ENCODE results near the gene CP.
"Not testable (repeated sequence)": the region's sequence is repeated elsewhere in the genome, so short reads cannot be mapped to it uniquely, and the experiment has no call there.

CP gene

GRCh38 chr3:149203758-149204157, 17.9 kb downstream of the CP start:
- no peak overlapping the region for H3K27ac ChIP-seq
- H3K4me1 ChIP-seq: no peaks in the 10 kb centered on the region
- H3K36me3 ChIP-seq (ENCODE audit: control insufficient read depth, insufficient read depth, low read length): no peaks in the 10 kb centered on the region
- no peaks in the 10 kb centered on the region for H3K9me3 ChIP-seq (ENCODE audit: control insufficient read depth, low read length)
- H2AFZ ChIP-seq: no peak overlapping the region
- no peak overlapping the region for H3K4me2 ChIP-seq (ENCODE audit: low read length)
- no peak overlapping the region for H3K9ac ChIP-seq
- no peak overlapping the region for H3K4me3 ChIP-seq (ENCODE audit: low read depth, low read length)
- H3K27me3 ChIP-seq (ENCODE audit: control insufficient read depth, insufficient read depth, low read length): no peaks in the 10 kb centered on the region
- TF ChIP-seq, protein P1, sequence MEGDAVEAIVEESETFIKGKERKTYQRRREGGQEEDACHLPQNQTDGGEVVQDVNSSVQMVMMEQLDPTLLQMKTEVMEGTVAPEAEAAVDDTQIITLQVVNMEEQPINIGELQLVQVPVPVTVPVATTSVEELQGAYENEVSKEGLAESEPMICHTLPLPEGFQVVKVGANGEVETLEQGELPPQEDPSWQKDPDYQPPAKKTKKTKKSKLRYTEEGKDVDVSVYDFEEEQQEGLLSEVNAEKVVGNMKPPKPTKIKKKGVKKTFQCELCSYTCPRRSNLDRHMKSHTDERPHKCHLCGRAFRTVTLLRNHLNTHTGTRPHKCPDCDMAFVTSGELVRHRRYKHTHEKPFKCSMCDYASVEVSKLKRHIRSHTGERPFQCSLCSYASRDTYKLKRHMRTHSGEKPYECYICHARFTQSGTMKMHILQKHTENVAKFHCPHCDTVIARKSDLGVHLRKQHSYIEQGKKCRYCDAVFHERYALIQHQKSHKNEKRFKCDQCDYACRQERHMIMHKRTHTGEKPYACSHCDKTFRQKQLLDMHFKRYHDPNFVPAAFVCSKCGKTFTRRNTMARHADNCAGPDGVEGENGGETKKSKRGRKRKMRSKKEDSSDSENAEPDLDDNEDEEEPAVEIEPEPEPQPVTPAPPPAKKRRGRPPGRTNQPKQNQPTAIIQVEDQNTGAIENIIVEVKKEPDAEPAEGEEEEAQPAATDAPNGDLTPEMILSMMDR (IDR thresholded peaks at IDR 0.05): no peak
- no peaks in the 10 kb centered on the region for H3K79me2 ChIP-seq

GRCh38 chr3:149199474-149199873, 22.2 kb downstream of the CP start:
- H3K79me2 ChIP-seq: no peaks in the 10 kb centered on the region
- H3K36me3 ChIP-seq (ENCODE audit: control insufficient read depth, insufficient read depth, low read length): no peaks in the 10 kb centered on the region
- no peaks in the 10 kb centered on the region for H3K4me1 ChIP-seq
- H3K4me3 ChIP-seq (ENCODE audit: low read depth, low read length): no peak overlapping the region
- H2AFZ ChIP-seq: no peak overlapping the region
- TF ChIP-seq, protein P1 (IDR thresholded peaks at IDR 0.05): no peak
- no peak overlapping the region for H3K9ac ChIP-seq
- no peaks in the 10 kb centered on the region for H3K9me3 ChIP-seq (ENCODE audit: control insufficient read depth, low read length)
- no peak overlapping the region for H3K4me2 ChIP-seq (ENCODE audit: low read length)
- no peaks in the 10 kb centered on the region for H3K27me3 ChIP-seq (ENCODE audit: control insufficient read depth, insufficient read depth, low read length)
- H3K27ac ChIP-seq: no peak overlapping the region

GRCh38 chr3:149198611-149199010, 23.0 kb downstream of the CP start:
- Histone ChIP-seq H3K4me1 (no peaks in the 10 kb centered on the region), H3K27ac (no peak overlapping the region), H3K9ac (no peak overlapping the region), H3K4me3 (ENCODE audit: low read depth, low read length) (no peak overlapping the region), H2AFZ (no peak overlapping the region), H3K36me3 (ENCODE audit: control insufficient read depth, insufficient read depth, low read length) (no peaks in the 10 kb centered on the region), H3K9me3 (ENCODE audit: control insufficient read depth, low read length) (no peaks in the 10 kb centered on the region), H3K79me2 (no peaks in the 10 kb centered on the region), H3K27me3 (ENCODE audit: control insufficient read depth, insufficient read depth, low read length) (no peaks in the 10 kb centered on the region), H3K4me2 (ENCODE audit: low read length) (no peak overlapping the region)
- TF ChIP-seq, protein P1 (IDR thresholded peaks at IDR 0.05): no peak

DNA sequence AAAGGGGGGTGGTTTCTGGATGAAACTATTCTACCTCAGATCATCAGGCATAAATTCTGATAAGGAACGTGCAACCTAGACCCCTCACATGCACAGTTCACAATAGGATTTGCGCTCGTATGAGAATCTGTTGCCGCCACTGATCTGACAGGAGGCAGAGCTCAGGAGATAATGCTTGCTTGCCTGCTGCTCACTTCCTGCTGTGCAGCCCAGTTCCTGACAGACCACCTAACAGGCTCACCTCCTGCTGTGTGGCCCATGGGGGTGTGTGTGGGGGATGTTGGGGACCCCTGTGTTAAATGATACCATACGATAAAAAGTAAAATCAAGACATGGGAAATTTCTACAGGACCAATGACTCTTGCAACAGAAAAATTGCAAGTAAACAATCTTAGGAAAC, 24.0 kb downstream of the CP start:
- TF ChIP-seq, protein P1 (IDR thresholded peaks at IDR 0.05): no peak
- no peaks in the 10 kb centered on the region for H3K9me3 ChIP-seq (ENCODE audit: control insufficient read depth, low read length)
- H2AFZ ChIP-seq: no peak overlapping the region
- no peaks in the 10 kb centered on the region for H3K4me1 ChIP-seq
- H3K36me3 ChIP-seq (ENCODE audit: control insufficient read depth, insufficient read depth, low read length): no peaks in the 10 kb centered on the region
- no peaks in the 10 kb centered on the region for H3K27me3 ChIP-seq (ENCODE audit: control insufficient read depth, insufficient read depth, low read length)
- H3K27ac ChIP-seq: no peak overlapping the region
- no peak overlapping the region for H3K4me2 ChIP-seq (ENCODE audit: low read length)
- H3K79me2 ChIP-seq: no peaks in the 10 kb centered on the region
- no peak overlapping the region for H3K9ac ChIP-seq
- H3K4me3 ChIP-seq (ENCODE audit: low read depth, low read length): no peak overlapping the region

DNA sequence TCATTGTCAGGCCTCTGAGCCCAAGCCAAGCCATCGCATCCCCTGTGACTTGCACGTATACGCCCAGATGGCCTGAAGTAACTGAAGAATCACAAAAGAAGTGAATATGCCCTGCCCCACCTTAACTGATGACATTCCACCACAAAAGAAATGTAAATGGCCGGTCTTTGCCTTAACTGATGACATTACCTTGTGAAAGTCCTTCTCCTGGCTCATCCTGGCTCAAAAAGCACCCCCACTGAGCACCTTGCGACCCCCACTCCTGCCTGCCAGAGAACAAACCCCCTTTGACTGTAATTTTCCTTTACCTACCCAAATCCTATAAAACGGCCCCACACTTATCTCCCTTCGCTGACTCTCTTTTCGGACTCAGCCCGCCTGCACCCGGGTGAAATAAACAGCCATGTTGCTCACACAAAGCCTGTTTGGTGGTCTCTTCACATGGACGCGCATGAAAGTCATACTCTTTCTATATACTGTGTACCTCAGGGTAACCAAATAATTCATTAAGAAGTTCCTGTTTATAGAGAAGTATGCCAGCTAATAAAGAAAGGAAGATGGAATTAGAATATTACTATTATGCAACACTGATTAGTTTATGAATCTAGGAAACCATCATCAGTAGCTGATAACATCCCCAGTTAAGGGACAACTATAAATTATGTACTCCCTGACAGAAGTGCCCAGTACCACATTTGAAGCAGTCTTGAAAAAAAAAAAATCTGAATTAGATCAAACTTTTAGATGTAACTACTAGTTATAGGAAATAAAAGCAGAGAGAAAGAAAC, 24.6 kb downstream of the CP start:
- not testable (repeated sequence) for H3K79me2 ChIP-seq; H3K4me3 ChIP-seq (ENCODE audit: low read depth, low read length); H3K9ac ChIP-seq; H3K9me3 ChIP-seq (ENCODE audit: control insufficient read depth, low read length); H3K4me1 ChIP-seq; H3K27me3 ChIP-seq (ENCODE audit: control insufficient read depth, insufficient read depth, low read length); H3K27ac ChIP-seq; H2AFZ ChIP-seq; H3K36me3 ChIP-seq (ENCODE audit: control insufficient read depth, insufficient read depth, low read length); H3K4me2 ChIP-seq (ENCODE audit: low read length)

All from parathyroid adenoma (tissue), 2 donors.